ENCODE data around the gene EXOC2.
"Not testable (repeated sequence)": the region's sequence is repeated elsewhere in the genome, so short reads cannot be mapped to it uniquely, and the experiment has no call there.

Gene EXOC2

DNA sequence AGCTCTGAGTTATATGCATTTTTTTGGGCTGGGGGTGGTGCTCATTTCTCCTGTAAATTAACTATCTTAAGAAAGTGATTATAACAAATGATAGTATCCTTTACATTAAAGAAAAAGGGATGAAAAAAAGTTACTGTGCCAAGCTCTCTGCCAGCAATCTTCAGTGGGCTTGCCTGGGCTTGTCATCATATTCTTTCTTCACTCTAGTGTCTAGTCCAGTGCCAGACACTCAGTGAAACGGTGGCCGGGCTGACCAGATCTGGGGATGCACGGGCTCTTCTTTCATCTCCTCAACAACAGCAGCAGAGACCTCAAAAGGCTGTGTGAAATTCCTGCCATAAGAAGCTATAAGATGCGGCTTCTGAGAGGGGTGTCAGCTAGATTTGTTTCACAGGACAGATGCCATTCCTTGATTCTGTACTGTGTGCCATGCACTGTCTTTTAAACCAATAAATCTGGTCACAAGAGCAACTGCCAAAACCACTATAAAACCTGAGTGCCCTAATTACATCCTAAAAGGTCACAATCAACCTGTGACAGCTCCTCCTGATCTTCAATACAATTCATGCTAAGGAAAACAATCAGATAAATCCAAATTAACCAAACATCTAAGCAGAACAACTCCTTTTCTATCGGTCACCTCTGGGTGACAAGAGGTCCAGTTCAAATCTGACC, 12.1 kb downstream of the EXOC2 start:
- no peak for DNase-seq

DNA sequence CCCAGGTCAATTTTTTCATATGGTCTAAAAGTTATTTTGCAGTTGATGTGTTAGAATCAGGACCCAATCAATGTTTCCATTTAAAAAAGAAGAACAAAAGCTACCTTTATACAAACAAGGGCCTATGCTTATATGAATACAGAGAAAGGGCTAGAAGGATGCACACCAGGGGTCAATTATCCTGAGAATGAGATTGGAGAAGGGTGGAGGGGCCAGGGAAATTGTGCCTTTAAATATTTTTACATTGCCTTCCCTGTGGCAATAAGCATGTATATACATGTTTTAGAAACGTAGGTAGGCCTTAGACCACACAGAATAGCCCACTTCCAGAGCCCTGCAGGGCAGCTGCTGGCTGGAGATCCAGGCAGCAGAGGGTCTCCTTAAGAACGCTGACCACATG, 12.7 kb downstream of the EXOC2 start:
- no peak for DNase-seq

DNA sequence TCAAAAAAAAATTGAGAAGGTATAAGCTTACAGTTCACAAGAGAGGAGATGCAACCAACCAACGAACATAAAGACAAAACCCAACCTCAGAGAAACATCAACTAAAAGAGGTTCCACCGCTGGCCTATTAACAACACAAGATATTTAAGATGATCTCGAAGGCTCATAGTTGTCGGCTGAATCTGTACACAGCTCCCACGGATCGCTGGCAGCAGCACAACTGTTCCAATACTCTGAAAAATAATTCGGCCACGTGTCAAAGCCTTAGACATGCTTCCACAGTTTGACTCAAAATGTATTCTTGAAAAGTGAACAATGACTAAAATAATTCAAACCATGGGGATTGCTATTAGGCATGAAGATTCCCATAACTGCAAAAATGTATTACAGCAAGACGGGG, 13.7 kb downstream of the EXOC2 start:
- DNase-seq = no peak

DNA sequence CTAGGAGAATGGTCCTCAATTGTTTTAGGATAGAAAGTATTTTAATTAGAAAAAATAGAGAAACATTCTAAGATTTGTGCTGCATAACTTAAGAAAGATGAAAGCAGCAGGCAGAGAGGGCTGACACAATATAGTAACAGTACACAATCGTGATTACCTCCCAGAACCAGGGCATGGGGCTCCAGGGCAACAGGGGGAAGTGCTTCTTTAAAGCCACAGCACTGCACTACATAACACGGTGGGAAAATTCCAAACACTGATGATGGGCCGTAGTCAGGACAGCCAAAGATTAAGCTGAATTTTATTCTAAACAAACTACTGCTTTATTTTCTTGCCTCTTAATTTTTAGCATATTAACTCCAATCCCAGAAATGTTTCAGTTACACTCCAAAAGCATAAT, 14.4 kb downstream of the EXOC2 start:
- no peak for DNase-seq

DNA sequence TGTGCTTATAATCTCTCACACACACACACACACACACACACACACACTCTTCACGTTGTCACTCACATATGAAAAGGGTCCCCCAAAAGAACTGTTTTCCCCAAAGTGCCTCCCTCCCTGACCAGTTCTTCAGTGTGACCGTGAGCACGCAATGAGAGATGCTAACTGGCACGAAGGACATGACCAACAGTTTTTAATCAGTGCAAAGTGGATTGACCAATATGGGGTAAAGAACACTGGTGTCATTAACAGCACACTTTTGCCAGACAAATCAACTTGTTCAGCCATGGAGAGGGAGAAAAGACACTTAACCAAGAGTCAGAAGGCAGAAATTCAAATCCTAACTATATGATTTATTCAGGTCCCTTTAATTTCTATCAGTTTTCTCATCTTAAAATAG, 15.0 kb downstream of the EXOC2 start:
- no peak for DNase-seq

DNA sequence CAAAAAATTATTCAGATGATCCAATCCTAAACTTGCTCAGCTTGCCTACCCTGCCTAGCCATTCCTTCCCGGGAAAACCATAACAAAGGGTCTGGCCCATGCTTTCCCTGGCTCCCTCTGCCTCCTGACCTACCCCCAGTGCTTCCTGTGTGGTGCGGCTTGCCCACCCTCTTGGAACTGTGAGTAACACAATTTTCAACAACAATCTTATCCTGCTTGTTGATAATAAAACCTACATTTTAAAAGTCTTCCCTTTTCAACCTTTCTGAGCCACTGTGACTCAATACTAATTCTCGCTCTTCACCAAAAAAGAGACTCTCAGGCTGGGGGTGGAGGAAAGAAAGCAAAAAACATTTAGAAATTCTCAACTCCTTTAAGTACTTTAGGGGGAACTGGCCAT, 18.0 kb downstream of the EXOC2 start:
- no peak for DNase-seq

DNA sequence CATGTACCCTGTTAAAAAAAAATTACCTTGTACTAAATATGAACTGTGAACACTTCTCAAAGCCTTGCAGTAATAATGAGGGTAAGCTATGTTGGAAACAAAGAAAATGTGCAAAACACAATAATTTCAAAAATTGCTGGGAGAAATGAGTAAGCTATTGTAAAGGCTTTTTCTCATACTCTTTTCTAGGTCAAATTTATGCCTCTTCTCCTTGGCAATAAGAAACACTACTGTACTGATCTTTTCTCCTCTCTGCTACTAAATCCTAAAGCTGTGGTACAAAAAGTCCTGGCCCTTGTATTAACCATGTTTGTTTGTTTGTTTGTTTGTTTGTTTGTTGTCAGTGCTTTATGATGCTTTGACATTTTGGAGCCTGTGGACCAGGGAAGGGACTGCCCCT, 18.5 kb downstream of the EXOC2 start:
- DNase-seq = no peak

DNA sequence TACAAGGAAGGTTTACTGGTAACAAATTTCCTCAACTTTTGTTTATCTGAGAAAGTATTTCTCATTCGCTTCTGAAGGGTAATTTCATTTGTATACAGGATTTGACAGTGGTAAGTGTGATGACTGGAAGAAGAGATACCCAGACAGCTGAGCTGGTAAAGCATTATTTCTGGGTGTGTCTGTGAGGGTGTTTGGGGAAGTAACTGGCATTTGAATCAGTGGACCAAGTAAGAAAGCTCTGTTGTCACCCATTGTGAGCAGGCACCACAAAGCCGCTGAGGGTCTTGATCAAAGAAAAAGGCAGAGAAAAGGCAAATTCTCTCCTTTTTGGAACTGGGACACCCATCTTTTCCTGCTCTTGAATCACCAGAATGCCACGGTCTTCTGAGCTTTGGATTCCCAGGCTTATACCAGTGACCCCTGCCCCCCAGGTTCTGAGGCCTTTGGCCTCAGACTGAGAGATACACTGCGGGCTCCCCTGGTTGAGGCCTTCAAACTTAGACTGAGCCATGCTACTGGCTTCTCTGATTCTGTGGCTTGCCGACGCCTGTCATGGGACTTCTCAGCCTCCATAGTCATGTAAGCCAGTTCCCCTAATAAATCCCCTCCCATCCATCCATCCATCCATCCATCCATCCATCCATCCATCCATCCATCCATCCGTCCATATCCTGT, 25.5 kb downstream of the EXOC2 start:
- no peak for DNase-seq

DNA sequence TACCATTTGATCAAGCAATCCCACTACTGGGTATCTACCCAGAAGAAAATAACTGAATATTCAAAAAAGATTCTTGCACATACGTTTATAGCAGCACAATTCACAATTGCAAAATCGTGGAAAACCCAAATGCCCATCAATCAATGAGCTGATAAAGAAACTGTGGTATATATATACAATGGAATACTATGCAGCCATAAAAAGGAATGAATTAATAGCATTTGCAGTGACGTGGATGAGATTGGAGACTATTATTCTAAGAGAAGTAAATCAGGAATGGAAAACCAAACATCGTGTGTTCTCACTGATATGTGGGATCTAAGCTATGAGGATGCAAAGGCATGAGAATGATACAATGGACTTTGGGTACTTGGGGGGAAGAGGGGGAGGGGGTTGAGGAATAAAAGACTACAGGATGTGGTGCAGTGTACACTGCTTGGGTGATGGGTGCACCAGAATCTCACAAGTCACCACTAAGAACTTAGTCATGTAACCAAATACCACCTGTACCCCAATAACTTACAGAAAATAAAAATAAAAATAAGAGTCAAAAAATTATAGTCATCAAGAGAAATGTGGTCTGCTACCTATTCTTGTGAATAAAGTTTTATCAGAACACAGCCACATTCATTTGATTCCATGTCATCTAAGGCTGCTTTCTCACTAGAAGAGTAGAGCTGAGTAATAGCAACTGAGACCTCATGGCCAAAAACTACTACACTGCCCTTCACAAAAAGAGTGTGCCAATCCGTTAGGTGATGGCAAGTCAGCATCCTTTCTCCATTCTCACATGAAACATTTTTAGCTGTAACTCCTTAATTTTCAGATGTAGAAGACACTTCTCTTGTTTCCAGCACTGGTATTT, 27.3 kb downstream of the EXOC2 start:
- no peak for DNase-seq

DNA sequence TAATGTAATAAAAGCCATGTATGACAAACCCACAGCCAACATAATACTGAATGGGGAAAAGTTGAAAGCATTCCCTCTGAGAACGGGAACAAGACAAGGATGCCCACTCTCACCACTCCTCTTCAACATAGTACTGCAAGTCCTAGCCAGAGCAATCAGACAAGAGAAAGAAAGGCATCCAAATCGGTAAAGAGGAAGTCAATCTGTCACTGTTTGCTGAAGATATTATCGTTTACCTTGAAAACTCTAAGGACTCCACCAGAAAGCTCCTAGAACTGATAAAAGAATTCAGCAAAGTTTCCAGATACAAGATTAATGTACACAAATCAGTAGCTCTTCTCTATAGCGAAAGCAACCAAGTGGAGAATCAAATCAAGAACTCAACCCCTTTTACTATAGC, 29.2 kb downstream of the EXOC2 start:
- not testable (repeated sequence) for DNase-seq

DNA sequence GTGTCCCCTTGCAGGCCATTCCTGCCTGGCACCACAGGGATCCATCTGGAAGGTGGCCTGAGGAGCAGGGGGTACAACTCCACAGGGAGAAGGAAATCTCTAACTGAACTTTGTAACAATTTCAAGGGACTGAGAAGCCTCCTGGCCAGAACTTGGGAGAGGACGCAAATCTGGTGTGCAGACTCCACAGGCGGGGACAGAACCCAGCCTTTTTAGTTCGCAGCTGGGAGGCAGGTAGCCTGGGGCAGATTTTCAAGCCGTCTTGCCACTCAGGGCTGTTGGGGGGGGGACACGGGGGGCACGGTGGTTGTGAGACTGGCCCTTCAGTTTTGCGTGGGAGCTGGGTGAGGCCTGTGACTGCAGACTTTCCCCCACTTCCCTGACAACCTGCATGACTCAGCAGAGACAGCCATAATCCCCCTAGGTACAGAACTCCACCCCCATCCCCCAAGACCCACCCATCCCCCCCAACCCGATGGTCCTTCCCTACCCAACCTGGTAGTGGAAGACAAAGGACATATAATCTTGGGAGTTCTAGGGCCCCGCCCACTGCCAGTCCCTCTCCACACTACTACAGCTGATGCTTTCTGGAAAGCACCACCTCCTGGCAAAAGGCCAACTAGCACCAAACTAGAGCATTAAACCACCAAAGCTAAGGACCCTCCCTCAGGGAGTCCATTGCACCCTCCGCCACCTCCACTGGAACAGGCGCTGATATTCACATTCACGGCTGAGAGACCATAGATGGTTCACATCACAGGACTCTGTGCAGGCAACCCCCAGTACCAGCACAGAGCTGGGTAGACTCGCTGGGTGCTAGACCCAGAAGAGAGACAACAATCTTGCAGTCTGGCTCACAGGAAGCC, 33.0 kb downstream of the EXOC2 start:
- no peak for DNase-seq

DNA sequence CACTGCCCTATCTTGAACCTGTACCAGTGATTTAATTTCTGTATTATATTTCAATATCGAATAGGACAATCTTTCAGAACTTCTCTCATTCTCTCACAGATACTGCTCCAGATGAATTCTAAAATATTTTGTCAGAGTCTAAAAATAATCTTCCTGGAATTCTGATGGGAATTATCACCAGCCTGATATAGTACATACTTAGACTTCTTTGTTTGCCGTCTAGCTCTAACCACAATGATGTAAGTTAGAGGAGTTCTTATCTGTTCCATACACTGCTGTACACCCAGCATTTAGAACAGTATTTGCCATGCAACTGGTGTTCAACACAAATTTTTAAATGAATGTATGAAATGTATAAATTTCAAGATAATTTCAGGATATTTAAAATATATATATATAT, 34.7 kb downstream of the EXOC2 start:
- no peak for DNase-seq

DNA sequence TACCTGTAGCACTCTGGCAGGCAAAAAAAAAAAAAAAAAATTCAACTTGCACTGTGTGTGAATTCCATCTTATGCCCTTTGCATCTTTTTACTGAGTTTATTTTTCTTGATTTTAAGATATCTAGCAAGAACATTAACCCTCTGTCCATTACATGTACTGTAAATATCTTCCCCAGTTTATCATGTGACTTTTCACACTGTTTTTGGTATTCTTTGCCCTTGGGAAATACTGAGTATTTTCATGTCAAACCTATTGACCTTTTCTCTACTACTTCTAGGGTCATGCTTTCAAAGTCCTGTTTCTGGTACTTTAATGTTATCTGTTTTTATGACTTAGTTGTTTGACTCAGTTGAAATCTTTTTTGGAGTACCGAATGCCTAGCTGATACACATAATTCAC, 35.2 kb downstream of the EXOC2 start:
- DNase-seq = no peak

DNA sequence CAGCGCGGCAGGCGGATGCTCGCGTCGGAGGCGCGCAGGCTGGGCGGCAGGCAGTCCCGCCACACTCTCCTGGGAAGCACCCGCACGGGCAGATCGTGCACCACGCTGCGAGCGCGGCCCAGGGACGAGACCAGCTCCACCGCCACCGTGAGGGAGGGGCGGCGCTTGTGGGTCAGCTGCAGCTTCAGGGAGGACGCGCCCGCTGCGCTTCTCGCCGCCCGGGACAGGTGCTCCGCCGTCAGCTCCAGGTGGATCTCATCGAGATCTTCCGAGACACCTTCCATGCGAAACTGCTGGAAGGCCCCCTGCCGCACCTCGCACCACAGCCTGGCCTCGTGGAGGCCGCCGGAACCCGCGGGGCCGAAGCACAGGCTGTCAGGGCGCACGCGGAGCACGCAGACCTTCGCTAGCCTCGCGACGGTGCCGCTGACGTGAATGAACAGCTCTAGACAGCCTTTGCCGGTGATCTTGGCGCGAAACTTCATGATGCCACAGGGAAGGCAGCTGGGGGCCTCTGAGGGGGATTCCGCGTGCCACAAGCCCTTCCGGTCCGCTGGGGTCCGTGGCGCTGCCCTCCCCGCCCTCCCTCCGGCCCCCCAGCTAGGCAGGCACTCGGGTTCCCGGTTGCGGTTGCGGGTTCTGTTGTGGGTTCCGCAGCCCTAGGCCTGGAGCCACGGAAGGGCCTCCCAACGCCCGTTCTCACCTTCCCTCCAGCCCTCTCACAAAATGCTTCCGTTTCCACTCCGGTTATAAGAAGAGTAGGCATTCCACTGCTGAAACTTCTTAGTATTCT, 36.3 kb downstream of the EXOC2 start, which contains the start of gene HUS1B:
TSS of gene HUS1B (minus strand) at position 641 of the 793 bp plus-strand sequence. CDS start at position 485, 156 bp downstream.
- no peak for DNase-seq

DNA sequence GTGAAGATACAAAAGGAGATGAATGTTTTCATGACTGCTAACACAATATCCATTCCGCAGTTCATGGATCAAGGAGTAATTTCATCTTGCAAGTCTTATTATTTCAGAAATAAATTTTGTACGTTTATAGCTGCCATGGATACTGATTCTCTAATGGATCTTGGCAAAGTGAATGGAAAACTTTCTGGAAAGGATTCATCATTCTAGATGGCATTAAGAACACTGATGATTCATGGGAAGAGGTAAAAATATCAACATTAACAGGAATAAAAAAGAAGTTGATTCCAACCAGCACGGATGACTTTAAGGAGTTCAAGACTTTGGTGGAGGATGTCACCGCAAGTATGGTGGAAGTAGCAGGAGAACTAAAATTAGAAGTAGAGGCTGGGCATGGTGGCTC, 38.8 kb downstream of the EXOC2 start:
- DNase-seq = no peak

DNA sequence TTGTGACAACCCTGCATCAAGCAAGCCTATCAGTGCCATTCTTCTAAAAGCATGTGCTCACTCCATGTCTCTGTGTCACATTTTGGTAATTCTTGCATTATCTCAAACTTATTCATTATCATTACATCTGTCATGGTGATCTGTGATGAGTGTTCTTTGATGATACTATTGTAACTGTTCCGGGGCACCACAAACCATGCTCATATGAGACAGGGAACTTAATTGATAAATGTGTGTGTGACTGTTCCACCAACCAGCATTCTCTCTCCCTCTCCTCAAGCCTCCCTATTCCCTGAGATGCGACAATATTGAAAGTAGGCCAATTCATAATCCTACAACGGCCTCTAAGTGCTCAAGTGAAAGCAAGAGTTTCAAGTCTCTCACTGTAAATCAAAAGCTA, 40.1 kb downstream of the EXOC2 start:
- DNase-seq = no peak

DNA sequence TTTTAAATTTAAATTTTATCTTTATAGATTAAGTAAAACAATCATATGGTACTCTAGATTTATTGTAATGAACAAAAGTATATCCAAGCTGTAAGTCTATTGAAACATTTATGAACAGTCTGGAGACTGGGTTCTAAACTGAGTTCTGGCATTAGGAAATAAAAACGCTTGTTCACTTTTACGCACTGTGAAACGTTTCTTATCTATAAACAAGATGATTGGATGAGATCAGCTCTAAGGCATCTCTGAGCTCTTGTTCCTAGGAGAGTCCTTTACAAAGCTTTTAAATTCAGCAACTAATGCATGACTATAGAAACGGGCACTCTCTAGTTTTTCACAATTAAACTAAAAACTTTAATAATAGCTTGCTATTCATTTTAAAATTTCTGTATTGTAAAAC, 42.8 kb downstream of the EXOC2 start:
- no peak for DNase-seq

DNA sequence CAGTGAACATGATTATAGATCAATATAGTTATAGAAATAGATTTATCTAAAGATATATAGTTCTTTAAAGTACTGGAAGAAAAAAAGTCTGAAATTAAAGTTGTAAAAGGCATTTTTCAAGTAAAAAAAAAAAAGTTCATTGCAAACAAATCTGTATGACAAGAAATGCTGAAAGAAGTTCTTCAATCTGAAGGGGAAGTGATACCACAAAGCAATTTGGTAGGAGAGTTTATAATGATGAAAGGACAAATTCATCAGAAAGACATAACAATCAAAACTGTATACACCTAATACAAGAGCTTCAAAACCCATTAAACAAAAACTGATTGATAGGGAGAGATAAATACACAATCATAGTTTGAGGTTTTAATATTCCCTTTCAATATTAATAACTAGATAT, 50.1 kb downstream of the EXOC2 start:
- no peak for DNase-seq

DNA sequence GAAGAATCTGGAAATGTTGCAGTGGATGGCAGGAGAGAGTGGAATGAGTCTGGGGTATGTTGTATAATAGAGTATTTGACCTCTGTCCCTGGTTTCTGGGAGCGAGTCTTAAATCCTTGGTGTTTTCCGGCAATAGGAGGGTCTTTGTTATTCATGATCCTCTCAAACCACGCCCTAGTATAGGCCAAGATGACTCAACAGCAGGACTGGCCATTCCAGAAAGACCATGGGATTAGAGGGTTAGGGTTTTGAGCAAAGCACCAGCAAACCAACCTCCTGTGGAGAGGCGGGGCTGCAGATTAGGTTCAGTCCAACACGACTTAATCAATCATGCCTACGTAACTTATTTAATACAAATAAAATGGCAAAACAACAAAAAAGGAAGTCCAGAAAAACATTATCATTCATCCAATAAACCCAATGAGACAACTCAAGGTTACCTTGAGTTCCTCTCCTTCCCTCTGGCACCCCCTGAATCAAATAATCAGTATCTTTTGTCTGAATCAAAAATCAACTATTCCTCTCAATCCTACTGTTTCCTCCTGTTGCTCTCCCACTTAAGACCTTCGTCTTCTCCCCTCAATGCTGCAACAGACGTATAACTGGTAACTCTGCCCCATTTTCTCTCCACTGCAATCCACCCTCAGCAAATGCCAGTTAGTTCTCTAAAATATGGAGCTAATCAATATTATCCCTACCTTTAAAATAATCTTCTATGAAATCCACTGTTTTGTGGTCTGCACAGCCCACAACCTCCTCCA, 51.5 kb downstream of the EXOC2 start:
- no peak for DNase-seq

DNA sequence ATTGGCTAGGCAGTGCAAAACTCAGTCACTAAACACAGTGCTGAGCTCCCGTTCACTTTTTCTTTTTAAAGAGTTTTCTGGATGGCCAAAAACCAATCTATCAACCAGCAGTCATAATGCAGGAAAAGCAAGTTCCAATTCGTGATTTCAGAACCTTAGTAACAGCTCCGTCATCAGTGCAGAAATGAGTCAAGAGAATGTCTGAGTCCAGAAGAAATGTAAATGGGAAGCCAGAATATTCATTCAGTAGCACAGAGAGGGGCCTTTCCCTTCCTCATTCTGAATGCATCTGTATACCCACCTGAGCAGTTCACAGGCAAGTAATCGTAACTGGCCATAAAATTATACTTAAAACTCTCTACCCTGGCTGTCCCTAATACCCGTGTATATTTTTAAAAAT, 56.5 kb downstream of the EXOC2 start:
- DNase-seq = no peak

DNA sequence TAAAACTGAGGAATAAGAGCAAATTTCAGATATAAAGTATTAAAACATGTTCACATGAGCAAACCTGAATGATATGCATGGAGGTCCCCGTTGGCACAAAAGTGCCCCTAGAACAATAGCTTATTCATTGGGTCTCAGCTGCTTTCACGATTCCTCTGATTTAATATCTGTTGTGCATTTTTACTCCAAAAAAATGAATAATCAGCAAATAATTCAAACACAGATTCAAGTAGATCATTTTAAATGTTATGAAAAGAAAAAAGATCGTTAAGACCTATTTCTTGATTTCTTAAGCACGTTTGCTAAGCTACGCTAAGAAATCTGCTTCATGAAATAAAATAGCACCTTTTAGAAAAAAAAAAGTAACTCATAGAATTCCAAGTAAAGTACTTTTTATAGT, 57.7 kb downstream of the EXOC2 start:
- no peak for DNase-seq

Measured in effector CD8-positive, alpha-beta T cell (primary cell).